Measurements from ENCODE around the gene LKAAEAR1. TPM values are rescaled to one million over a fixed set of nuclear protein-coding genes. Genes with fewer than 3 reads are reported as not detected.
A peak's percentile ranks its signal among the peaks of the same experiment; 100 is the strongest.

The LKAAEAR1 gene
- total and polyA plus RNA-seq, 9 of the 15 experiments (the other 6 are each of a cell fraction or from before 2014, with no cell fraction given), result not detected

DNA sequence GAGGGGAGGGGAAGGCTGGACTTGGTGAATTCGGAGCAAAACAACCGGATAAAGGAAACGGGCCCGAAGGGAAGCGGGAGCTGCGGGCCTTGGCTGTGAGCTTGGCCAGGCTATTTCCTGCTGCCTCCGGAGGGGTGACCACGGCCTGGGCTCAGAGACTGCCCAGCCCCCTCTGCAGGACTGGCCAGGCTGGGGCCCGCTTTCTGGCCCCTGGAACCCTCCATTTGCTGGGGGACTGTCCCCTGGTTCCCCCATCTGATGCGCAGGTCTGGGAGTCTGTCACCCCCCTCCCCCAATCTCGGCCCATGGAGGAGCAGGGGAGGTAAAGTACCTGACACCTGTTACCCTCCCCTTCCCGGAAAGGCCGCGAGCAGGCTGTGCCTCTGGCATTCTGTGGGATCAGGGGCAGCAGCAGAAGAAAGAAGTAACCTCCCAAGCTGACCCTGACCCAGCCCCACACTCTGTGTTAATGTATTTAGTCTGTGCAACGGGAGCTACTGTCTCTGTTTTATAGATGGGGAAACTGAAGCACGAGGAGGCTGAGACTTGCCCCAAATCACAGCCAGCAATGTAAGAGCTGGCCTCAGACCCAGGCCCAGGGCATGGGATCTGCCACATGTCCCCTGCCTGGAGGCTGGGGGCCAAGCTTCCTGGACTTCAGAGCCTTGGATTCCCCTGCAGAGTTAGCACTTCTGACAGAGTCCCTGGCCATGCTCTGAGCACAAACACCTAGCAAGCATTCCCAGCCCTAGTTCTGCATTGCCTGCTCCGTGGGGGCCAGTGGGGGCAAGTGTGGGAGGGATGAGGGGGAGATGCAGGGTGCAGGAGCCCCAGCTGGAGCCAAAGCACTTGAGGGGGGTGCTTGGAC, 44.7 kb downstream of the LKAAEAR1 start:
- Histone ChIP-seq H3K4me1 (replicated peaks in 1 of 2; ENCODE audit: control insufficient read depth in 2 of 2, insufficient read depth in 2 of 2, low read length in 2 of 2) (peaks cover 37 to 82% of the 10 kb centered on the region in 2 experiments), H3K9me1 (ENCODE audit: control insufficient read depth, insufficient read depth, low read length) (peaks cover 5% of the 10 kb centered on the region), H2AFZ (ENCODE audit: low read depth, low read length) (peak overlapping the region; percentile 96), H3K4me3 (peak overlapping the region; percentile 51), H3K9me3 (replicated peaks; ENCODE audit: control insufficient read depth, insufficient read depth, low read depth, low read length) (no peaks in the 10 kb centered on the region), H3K9ac (ENCODE audit: insufficient read depth in 1 of 2, low read depth in 2 of 2, low read length in 2 of 2) (peak overlapping the region; percentile 69 to 92; a peak in 3 of 4 replicates), H4K20me1 (replicated peaks; ENCODE audit: control insufficient read depth, insufficient read depth, low read length) (no peaks in the 10 kb centered on the region), H3K27me3 (ENCODE audit: control insufficient read depth in 2 of 2, insufficient read depth in 2 of 2, low read length in 2 of 2) (no peaks in the 10 kb centered on the region), H3K4me2 (ENCODE audit: insufficient read depth, low read length) (peak overlapping the region; percentile 74; the same call in 1 of the 2 replicates), H3K36me3 (ENCODE audit: control insufficient read depth, insufficient read depth, low read length) (peaks cover 8% of the 10 kb centered on the region; the same call in 1 of the 3 replicates), H3K27ac (ENCODE audit: extremely low read depth, low read depth, low read length) (peak overlapping the region; percentile 83; the same call in 1 of the 3 replicates), H3K79me2 (ENCODE audit: control insufficient read depth, insufficient read depth, low read length) (no peaks in the 10 kb centered on the region; the same call in 2 of the 3 replicates)
- DNase-seq (ENCODE audit: extremely low read depth in 1 of 4, low spot score in 3 of 4), result peak in 2 of 4 experiments; percentile 22 to 28
- TSS peak; percentile 35 for BruUV-seq (replicated peaks)
- ChIA-PET POLR2A (interaction anchor here (0.6 to 2.0 kb wide), 7 partner anchors 7 to 216 kb away, joined by 3 to 14 read pairs (median 3); partner anchors contain the start of gene PCMTD2), CTCF (ENCODE audit: low intra/inter-chr PET ratio) (interaction anchor here (1.0 to 2.1 kb wide), 3 partner anchors 58 to 501 kb away, joined by 3 to 16 read pairs (median 4); partner anchors contain the start of gene PRPF6)
- 22% methylated on average over 12 of the region's 17 CpGs for WGBS (ENCODE audit: insufficient coverage, low coverage, missing lambda C conversion rate)
- in situ Hi-C loops (cut with MboI), result no loop called here
- peak; percentile 32 for FAIRE-seq
- TF ChIP-seq, protein P1, sequence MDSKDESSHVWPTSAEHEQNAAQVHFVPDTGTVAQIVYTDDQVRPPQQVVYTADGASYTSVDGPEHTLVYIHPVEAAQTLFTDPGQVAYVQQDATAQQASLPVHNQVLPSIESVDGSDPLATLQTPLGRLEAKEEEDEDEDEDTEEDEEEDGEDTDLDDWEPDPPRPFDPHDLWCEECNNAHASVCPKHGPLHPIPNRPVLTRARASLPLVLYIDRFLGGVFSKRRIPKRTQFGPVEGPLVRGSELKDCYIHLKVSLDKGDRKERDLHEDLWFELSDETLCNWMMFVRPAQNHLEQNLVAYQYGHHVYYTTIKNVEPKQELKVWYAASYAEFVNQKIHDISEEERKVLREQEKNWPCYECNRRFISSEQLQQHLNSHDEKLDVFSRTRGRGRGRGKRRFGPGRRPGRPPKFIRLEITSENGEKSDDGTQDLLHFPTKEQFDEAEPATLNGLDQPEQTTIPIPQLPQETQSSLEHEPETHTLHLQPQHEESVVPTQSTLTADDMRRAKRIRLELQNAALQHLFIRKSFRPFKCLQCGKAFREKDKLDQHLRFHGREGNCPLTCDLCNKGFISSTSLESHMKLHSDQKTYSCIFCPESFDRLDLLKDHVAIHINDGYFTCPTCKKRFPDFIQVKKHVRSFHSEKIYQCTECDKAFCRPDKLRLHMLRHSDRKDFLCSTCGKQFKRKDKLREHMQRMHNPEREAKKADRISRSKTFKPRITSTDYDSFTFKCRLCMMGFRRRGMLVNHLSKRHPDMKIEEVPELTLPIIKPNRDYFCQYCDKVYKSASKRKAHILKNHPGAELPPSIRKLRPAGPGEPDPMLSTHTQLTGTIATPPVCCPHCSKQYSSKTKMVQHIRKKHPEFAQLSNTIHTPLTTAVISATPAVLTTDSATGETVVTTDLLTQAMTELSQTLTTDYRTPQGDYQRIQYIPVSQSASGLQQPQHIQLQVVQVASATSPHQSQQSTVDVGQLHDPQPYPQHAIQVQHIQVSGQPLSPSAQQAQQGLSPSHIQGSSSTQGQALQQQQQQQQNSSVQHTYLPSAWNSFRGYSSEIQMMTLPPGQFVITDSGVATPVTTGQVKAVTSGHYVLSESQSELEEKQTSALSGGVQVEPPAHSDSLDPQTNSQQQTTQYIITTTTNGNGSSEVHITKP (IDR thresholded peaks at IDR 0.05; ENCODE audit: partially characterized antibody), result peak; percentile 38
- TF ChIP-seq FOXM1 (IDR thresholded peaks at IDR 0.05; ENCODE audit: low read depth), result no peak
- TF ChIP-seq FOXM1 (CRISPR knock-in tag; IDR thresholded peaks at IDR 0.05; ENCODE audit: low read depth), result no peak
- 0 out of 2 replicates have a peak, but pooled peaks have one; percentile 12 for TF ChIP-seq DMBX1 (CRISPR knock-in tag; IDR thresholded peaks at IDR 0.05; ENCODE audit: borderline replicate concordance)
- TF ChIP-seq GABPA (tag; conservative IDR thresholded peaks at IDR 0.05; ENCODE audit: low read depth), result no peak; the same call in 1 of the 2 replicates
- ATAC-seq, result peak; percentile 11
- intact Hi-C loops (cut with micrococcal nuclease), result loop anchor here (2.0 to 5.0 kb wide), 3 partner anchors 15 to 502 kb away; partner anchors contain the start of gene PTK6

Data from K562 (cell line).